ENCODE measurements around the gene MCF2L2.

GRCh38 chr3:183327343-183327742, 101.1 kb downstream of the MCF2L2 start:
- TF ChIP-seq SUZ12 (IDR thresholded peaks at IDR 0.05; ENCODE audit: extremely low read depth, insufficient read depth, insufficient read length) (no peak), ZNF274 (IDR thresholded peaks at IDR 0.05; ENCODE audit: low read depth, low read length) (no peak)

All from NT2/D1 (cell line).